GM19324 (cell line): ENCODE measurements around the gene CADM1.

Source experiments
- ATAC-seq: cut with Tn5 transposase; IDR thresholded peaks from one replicate; pipeline ENCODE4 v1.9.1; 2021; ENCODE audit warnings: mild to moderate bottlenecking, moderate library complexity; ENCODE audit not compliant: unreplicated experiment, low FRiP score

Gene CADM1

DNA sequence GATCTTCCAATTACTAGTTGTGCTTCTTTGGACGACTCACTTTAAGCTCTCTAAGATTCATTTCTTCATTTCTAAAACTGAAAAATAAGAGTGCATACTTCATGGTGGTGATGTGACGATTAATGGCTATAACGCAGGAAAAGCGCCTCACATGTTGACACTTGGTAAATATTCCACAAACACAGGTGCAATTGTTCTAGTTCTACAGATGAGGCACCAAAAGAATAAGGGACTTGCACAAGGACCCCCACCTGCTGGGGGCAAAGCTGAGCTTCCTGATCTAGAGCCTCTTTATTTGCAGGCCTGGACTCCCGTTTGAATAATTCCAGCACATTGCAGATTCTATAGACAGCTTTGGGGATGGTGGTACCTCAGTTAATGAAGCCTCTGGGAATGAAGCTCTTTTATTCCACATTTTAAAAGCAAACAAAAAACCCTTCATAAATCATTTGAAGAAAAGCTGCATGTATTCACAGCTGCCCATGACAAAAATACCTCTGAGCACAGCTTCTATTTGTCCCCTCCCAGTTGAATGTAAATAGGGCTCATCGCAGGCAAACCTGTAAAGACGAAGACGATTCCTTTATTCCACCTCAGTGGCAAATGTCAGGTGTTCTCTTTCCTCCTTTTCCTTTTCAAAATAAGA lies 14.9 kb upstream of the CADM1 start:
- no peak for ATAC-seq

DNA sequence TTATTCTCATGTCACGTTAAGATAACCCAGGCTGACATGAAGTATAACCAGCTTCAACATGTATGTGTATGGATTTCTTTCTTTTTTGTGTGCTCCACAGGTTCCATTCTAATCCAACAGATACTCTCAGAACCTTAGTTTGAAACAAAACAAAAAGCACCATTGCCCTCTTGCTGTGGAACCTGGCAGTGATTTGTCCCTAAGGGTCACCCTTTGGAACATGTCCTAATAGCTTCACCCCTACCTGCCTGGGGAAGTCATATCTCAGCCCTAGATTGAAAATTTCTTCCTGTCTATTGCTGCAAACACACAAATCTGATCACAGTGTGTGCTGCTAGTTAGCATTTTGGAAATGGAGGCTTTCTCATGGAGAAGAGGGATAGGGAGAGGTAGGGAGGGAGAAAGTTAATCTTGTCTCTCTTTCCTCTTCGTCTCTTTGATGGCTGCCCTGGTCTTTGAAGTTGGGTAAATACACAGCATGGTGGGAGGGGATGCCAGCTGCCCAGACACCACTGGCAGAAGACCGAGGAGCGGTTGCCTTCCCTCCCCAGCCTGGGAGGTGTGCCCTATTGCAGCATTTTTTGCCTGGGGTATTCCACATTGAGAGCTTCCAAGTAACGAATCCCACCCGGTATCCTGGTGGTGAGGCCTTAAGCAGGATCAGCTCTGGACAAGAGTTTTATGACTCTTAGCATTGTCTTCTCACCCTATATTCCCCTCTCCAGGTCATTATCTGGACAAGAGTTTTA lies 11.6 kb upstream of the CADM1 start:
- ATAC-seq = no peak

DNA sequence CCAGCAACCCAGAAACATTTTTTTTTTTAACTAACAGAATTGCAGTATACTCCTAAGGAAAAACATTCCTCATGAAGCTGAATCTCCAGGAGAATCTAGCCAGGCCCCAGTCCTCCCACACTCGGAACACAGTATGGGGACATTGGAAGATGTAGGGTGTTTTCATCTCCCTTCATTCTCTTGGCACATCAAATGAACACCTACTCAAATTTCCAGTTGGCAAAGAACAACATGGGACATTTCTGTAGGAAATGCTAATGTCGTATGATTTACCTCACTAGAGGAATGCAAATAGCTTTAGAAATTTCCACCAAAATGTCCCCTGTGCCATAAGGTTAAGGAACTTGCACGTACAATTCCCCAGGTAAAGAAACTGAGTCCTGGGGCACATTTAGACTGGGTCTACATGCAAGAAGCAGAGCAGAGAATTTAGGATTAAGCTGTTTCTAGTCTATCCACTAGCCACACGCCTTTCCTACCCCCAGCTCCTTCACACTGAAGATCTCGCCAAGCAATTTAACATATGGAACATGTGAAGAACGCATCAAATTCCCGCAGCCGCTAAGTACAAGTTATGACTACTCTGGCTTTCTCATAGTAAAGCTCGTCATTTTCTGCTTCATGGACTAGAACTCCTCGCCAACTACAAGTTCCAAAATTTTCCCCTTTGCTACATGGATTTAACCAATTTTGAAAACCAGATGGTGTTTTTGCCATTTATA lies 2.9 kb upstream of the CADM1 start:
- no peak for ATAC-seq

DNA sequence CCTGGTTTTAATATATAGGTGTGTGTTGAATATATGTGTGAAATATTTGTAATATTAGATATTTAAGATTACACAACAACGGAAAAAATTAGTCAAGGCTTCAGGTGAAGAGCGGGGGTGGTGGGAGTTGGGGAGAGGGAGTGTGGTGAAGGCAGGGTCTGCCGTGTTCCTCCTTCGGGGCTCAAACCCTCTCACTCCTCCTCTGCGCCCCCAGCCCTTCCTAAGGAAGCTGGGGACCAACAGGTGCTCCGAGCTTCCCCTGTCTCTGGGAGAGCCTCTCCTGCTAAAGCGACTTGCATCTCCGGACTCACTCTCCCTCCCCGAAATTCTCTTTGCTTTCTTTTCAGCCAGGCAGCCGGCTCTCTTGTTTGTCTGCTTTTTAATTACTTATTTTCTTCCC lies 960 bp upstream of the CADM1 start:
- ATAC-seq = no peak

DNA sequence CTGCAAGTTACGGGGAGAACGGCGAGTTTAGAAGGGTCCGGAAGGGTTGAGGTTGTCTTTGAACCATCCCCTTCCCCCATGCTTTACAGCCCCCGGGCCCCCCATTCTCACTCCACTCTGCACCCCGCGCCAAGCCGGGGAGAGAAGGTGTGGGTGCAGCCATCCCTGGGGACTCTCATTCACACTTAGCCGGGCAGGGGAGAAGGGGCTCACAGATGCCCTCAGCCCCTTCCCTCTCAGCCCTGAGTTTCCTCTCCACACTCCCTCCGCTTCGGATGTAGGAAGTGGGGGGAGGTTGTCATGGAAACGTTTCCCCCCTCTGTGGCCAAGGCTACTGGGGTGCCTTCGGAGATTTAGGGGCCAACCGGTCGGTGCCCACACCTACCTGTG lies 334 bp downstream of the CADM1 start:
- ATAC-seq = peak; percentile 18

DNA sequence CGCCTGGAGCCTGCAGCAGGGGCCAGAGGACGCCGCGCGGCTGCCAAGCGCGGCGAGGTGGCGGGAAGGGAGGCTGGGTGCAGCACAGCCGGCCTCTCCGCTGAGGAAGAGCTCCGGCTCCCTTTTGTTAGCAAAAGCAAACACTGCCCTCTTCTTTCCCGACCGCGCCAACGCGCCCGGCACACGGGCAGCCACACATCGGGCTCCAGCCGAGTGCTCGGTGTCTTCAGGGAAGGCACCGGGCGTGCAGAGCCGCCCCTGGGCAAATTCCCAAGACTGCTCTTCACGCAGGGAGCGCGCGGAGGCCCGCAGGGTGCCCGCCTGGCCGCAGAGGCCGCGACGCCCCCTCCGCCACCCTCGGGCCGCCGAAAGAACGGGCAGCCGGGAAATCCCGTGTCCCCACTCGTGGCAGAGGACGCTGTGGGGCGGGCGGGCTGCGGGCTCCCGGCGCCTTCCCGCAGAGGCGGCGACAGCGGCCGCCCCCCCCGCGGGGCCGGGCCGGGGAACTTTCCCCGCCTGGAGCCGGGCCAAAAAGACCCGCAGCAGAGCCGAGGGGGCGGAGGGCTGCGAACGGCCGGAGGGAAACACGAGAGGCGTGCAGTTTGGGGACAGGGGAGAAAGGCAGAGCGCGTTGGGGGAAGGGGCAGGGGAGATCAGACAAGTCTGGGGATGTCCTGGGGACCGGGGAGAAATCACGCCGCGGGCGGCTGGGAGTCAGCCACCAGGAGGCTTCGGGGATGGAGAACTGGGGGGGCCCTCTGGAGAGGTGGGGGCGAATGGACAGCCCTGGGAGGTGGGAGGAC lies 931 bp downstream of the CADM1 start:
- ATAC-seq = peak; percentile 36

DNA sequence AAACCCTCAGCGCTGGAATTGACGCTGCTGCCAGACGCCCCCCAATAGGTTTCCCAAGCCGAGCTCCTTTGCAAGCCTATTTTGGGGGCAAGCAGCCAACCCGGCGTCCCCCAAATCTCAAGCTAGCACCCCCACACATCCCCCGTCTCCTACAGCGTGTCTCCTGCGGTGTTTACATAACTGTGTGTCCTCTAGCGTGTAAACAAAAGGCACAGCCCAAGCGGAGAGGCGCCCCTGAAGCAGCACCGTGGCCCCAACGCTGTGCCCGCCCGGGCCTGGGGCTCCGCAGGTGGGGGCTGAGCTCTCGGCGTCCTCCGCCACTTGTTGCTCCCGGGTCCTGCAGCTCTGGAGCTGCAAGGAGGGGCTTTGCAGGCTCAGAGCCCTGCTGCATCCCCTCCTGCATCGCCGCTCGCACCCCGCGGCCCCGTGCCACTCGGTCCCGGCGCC lies 1.6 kb downstream of the CADM1 start:
- ATAC-seq = peak; percentile 1

DNA sequence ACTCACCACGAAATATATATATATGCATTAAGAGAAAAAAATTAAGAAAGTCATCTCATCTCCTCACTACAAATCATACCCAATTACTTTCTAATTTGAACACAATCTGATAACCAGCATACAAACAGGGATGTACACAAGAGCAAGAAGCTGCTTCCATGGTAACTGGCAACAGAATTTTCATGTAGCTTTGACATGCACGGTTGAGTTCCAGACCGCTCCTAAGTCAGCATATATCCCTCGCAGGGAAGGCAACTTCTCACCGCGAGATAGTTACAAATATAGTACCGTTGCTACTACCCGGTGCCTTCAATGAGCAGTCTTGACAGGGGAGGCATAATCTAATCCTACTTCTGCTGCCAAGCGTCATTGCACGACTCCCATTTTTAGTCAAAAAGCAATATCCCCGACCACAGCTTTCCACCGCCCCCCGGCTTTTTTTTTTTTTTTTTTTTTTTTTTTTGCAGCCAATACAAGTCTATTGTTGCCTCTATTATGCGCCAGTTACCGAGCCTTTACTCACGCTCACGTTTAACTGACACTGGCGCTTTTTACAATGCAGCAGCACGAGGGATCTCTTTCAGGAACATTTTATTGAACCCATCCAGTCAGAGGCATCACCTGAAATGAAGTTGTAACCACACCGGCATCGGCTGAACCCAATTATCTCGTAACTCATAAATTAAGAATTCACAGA lies 2.2 kb downstream of the CADM1 start:
- no peak for ATAC-seq

DNA sequence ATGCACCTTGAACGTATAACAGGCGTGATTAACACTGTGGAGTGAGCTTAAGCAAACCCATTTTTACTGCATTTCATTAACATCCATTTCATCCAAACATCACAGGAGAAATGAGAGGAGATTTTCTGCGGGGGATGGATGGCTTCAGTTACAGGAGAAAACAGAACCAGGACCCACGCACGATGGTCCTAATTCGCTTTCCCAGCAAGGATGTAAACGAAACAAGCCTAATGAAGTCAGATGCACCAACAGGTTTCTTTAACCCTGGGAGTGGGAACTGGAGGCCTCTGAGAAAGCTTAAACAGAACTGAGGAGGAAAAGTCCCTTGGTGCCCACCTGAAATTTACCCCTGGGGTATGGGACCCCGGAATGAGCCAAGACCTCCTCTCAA lies 2.7 kb downstream of the CADM1 start:
- no peak for ATAC-seq

DNA sequence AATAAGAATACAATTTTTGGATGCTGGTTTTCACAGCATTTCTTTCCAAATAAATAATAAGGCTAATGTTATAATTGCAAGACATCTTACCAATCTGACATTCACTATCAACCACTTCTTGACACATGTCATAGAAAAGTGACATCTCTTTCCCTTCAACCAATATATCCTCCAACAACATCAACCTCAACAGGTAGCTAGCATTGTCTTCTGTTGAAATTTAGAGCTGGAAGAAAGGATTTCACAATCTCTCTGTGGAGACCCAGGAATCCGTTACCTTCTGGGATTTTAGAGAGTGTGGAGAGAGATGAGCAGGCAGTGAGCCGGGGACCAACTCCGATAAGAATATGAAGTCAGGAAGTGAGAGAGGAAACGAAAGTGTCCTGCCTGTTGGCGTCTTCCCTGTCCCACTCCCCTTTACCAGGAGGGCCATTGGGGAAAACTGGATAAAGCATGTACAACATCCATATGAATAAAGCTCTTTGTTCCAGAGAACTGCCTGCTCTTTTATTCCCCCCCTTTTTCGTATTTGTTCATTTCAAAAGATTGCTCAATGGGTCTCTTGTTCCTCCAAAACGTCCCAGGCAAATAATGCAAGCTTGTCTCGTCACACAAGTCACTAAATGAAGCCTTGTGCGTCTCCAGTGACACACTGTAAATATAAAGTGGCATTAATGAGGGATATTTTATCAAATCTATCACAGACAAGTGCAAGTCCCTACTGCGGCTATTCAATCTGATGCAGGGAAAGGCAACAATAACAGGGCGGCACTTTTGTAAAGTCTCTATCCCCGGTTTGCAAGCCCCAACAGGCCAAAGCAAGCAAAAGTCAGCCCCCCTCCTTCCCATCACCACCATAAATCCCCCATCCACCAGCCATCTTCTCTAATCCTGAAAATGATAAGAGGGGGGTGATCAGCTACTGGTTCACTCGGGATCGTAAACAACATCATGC lies 3.4 kb downstream of the CADM1 start:
- ATAC-seq = no peak

DNA sequence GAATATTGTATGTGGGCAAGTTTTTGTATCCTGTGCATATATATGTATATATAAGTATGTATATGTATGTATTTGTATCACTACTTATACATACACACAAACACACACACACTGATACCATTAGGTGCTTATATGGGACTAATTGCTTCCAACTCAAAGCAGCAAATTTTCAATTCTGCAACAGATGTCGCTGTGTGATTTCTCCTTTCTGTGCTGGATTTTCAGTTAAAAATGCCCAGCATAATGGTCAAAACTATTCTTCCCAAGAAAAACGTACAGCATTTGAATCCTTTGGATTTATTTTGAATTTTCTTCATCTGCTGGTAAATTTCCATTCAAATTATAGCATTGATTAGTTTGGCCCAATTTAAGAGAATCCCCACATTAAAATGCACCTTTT lies 4.3 kb downstream of the CADM1 start:
- ATAC-seq = no peak

DNA sequence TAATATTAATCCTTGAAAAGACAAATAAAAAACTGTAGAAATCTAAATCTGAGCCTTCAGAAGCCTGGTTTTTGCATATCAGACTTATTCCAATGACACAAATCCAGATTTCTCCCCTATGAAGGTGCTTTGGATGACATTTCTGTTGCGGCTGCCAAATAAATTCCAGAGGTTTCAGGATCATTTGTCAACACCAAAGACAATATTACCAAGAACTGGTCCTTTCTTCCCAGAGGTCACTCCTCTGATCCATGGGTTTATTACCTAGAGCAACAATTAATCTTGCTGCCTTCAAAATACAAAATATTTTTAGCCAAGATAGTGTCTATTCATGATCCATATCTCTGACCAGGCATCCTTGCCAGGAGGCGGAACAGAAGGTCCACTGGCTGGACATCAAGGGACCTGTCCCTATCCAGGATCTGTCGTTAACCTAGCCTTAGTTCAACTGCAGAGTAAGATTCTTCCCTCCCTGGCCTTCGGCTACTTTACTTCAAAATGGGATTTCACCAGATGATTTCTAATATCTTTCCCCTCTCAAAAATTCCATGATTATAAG lies 4.9 kb downstream of the CADM1 start:
- ATAC-seq = no peak

DNA sequence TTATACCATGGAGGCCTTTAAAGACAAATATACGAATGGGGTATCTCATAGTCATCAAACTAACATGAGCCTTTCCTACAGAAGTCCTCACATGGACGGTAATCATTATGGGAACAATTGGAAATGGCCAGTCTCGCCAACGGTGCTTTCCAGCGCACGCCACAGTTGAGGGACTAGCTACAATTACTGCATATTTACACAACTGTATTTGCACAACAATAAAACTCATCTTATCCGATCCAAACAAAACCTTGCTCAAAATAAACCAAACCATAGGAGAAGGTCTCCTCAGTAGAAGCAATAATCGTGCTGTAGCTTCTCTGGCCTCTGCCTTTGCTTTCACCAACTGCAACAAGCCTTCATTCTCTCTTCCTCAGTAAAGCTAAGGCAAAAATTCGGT lies 5.9 kb downstream of the CADM1 start:
- no peak for ATAC-seq

DNA sequence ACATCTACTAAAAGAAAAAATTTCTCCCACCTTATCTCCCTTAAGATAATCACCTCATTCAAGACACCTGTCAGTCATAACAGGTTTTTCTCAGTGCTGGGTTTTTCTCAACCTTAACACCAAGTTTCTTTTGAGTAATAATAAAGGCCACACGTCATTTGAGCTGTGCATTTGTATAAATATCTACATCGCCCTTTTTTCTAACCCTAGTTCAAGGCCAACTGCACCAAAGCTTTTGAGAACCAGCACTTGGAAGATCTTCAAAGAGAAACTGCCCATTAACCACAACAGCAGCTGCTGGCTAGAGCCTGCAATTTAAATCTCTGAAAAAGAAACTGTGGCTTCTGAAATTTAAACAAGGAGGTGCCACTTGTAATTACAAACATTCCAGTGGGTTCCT lies 6.9 kb downstream of the CADM1 start:
- ATAC-seq = no peak

DNA sequence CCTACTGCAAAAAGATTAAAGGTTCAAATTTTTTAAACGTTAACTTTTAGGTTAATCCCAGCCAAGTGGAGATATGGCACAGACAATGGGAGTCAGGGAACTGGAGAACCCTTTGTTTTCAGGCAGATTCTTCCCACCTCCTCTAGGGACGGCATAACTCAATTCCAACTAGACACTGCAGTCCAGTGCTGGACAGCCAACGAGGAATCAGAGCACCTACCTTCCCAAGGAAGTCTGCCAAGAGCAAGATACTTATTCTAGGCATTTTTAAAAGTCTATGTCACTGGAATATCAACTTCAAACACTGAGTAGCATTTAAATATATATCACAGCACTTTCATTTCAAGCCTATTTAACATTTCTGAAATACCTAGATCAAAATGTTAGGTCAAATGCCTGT lies 7.3 kb downstream of the CADM1 start:
- no peak for ATAC-seq

DNA sequence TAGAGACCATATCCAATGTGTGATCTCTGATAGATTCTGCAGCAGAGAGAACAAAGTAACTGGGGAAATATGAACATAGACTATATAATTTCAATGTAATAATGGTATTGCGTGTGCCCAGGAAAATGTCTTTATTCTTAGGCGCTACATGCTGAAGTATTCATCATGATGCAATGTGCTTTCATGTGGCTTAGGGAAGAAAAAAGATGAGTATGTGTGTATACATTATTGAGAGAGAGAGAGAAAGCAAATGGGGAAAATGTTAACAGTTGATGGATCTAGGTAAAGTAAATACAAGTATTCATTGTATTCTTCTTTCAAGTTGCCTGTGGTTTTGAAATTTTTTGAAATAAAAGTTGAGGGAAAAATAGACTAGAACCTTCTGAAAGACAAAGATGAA lies 10.3 kb downstream of the CADM1 start:
- no peak for ATAC-seq

DNA sequence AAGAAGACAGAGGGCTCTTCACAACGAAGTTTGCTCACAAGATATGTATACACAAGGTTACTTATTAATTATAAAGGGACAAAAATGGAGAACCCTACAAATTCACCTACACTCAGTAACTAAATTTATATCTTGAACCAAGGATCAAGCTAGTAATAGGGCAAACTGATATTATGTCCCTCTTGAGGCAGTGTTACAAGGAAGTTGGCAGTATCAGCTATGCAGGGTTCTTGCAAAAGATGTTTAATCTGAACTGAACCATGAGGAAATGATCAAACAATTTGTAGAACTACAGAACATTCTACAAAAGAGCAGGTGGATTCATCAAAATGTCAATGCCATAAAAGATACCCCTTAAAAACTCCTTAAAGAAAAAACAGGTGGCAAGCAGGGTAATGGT lies 10.7 kb downstream of the CADM1 start:
- no peak for ATAC-seq

DNA sequence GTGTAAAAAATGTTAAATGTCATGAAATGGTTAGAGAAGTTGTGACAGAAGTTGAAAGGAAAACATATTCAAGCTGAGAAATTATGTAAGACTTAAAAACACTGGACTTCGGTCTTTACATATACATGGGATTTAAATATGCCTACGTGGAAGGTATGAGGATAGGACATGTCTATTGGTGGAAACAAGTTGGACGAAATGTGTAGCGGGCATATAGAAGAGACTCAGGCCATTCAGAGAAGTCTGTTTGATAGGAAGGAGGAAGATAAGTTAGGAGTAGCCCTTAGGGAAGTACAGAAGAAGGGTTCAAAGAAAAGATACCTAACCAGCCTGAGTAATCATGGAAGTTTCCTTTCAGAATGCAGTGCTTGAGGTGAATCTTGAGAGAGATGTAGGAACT lies 14.7 kb downstream of the CADM1 start:
- no peak for ATAC-seq

DNA sequence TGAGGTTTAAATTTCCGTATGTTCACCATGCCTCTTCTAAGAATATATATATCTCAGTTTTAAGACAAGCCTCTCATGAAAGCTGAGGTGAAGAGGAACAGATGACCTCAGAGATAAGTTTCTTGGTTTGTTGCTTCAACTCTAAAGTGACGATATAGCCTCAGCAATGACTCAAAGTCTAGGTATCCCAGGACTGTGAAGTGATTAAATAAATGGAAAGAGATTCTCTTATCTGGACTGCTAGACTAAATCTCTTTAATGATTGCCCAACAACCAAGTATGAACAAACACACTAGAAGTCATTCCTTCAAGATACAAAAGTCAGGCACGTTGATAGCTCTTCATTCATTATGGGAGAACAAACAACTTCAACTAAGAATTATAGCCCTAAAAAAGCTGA lies 15.3 kb downstream of the CADM1 start:
- no peak for ATAC-seq
